Kidney epithelial cell (primary cell): ENCODE data around the gene HIBCH. TPM values are rescaled to one million over a fixed set of nuclear protein-coding genes. Genes with fewer than 3 reads are reported as not detected.

ENCODE experiments used
- DNase-seq: peaks from one replicate; pipeline ENCODE4 v3.0.0-alpha.2; 2010; ENCODE audit warnings: low read depth
- H3K27me3 ChIP-seq: 2 replicates; pipeline ENCODE4 v1.6.0; 2011; ENCODE audit warnings: low read length; ENCODE audit not compliant: control insufficient read depth, insufficient read depth
- H3K36me3 ChIP-seq: 2 replicates; pipeline ENCODE4 v1.5.1; 2011; ENCODE audit warnings: low read length; ENCODE audit not compliant: control insufficient read depth, insufficient read depth
- H3K4me3 ChIP-seq: 2 replicates; pipeline ENCODE4 v1.5.1; 2011; ENCODE audit warnings: low read depth, mild to moderate bottlenecking, control low read depth, low read length
- CTCF ChIP-seq: IDR thresholded peaks from 2 replicates; pipeline ENCODE4 v1.5.1; 2011; ENCODE audit warnings: mild to moderate bottlenecking, moderate library complexity, low read length, control low read depth, inconsistent platforms; ENCODE audit not compliant: insufficient read depth, poor library complexity, severe bottlenecking
- total RNA-seq: library from RNA; depleted of rRNA; stranded (reverse); fragments of >200 nt; gene quantifications from 2 replicates; pipeline ENCODE4 v1.2.3, GENCODE V29; 2015

Gene HIBCH
- total RNA-seq, 1 donor from 2014 or later: 7.8 TPM

DNA sequence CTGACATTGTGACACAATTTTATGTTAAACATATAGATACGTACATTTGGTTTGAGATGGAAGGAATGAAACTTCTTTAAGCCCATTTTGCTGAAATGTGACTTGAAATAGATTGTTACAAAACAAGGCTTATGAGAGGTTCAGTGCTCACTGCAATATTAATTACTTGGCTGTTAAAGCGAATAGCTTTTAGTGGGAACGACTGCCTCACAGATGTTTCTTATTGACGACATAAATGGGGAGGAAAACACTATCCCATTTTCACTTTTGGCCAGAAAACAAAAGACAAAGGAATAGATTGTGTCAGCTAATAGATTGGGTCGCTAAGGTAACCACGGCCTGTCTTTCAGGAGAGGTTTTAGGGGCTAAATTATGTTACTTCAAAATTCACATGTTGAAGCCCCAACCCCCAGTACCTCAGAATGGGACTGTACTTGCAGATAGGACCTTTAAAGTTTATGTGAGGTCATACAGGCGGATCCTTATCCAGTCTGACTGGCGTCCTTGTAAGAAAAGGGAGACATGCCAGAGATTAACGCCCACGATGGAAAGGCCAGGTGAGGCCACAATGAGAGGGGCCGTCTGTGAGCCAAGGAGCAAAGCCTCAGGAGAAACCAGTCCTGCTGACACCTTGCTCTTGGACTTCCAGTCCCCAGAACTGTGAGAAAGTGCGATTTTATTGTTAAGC, 34.5 kb upstream of the HIBCH start:
- TF ChIP-seq CTCF: no peak
- Histone ChIP-seq H3K36me3 (no peaks in the 10 kb centered on the region), H3K4me3 (no peak overlapping the region)

DNA sequence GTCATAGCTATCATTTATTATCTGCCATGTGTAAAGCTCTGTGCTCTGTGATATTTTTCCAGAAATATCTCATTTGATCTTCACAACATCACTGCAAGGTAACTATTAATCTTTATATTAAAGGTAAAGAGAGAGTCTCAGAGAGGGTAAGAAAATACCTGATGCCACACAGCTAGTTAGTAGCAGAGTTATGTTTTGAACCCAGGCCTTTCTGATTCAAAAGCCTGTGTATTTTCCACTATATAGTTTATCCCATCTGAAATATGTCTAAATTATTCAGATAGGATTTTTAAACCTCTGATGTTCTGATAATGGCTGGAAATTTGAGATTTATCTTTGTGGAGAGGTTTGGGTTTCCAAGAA, 33.9 kb upstream of the HIBCH start:
- Histone ChIP-seq H3K36me3 (no peaks in the 10 kb centered on the region), H3K27me3 (no peaks in the 10 kb centered on the region), H3K4me3 (no peak overlapping the region)
- DNase-seq: no peak
- TF ChIP-seq CTCF: no peak

More for the DNA sequence above, 34.5 kb upstream of the HIBCH start:
- DNase-seq: no peak
- H3K27me3 ChIP-seq: no peaks in the 10 kb centered on the region

DNA sequence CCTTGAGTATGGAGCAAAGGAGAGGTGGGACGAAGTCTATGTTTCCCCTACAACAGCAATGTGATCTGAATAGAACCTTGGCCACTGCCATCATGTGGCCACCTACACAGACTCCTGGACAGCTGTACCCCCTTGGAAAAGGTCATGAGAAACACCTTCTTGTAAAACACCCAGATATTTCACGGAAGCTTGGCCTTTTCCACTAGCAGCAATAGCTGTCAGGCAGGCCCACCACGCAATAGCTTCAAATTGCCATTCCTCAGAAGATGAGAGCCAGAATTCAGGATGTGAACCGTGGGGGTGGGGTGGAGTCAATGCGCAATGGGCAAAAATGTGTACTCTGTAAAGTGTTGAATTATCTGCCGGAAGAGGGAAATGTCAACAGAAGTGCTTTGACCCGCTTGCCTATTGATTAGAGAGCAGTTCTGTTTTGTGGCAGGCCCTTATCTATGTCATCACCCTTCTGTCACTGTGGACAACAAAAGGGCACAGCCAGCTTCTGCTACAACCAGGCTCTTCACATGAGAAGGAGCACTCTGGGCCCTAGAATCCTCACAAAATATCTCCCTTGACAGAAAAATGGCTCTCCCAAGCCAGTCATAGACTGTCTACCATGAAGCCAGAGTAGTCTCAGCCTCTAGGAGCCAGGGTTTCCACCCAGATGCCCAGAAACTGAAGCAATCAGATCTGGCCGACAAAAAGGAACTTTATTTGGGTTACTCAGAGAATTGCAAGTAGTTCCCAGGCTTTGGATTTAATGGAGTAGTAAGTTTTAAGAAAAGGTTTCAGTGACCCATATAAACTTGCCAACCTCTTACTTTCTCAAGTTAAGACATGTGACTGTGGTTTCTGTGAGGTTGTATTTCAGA, 33.3 kb upstream of the HIBCH start:
- Histone ChIP-seq H3K36me3 (no peaks in the 10 kb centered on the region), H3K27me3 (no peaks in the 10 kb centered on the region), H3K4me3 (no peak overlapping the region)
- TF ChIP-seq CTCF: no peak
- no peak for DNase-seq

DNA sequence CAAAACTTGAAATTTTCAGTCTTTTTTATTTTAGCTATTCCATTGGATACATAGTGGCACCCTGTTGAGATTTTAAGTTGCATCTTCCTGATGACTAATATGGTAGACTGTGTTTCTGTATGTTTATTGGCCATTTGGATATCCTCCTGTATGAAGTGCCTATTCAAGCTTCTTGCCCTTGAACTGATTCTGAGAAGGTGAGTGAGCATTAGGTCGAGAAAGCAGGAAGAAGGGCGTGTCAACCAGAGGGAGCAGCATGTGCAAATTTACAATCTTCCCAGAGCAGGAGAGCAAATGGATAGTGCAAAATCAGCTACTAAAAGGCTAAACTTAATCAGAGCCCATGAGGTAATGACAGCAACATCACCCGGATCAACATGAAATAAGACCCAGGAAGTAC, 32.3 kb upstream of the HIBCH start:
- Histone ChIP-seq H3K27me3 (no peaks in the 10 kb centered on the region), H3K4me3 (no peak overlapping the region), H3K36me3 (no peaks in the 10 kb centered on the region)
- no peak for DNase-seq
- TF ChIP-seq CTCF: no peak

DNA sequence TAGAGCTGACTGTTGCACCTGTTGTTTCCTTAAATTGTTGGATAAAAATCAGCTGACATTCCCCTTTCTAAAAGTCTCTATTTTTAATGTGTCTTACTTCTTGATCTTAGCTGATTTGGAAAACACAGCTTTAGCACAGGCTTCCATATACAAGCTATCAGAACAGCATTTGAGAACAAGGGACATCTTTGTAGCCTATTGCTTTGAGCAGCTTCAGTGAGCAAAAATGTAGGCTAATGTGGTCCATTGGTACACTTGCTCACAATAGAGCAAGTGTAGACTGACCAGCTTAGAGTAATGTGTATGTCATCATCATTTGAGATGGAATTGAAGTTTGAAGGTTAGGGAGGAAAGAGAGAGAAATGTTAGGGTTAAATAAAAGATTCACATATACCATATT, 30.7 kb upstream of the HIBCH start:
- TF ChIP-seq CTCF: no peak
- Histone ChIP-seq H3K4me3 (no peak overlapping the region), H3K27me3 (no peaks in the 10 kb centered on the region)

GRCh38 chr2:190344276-190344827, 24.7 kb upstream of the HIBCH start:
- Histone ChIP-seq H3K27me3 (no peaks in the 10 kb centered on the region), H3K4me3 (peak overlapping the region; percentile 59), H3K36me3 (no peaks in the 10 kb centered on the region)
- peak; percentile 48 for TF ChIP-seq CTCF
- DNase-seq: no peak

More for the DNA sequence above, 30.7 kb upstream of the HIBCH start:
- no peaks in the 10 kb centered on the region for H3K36me3 ChIP-seq
- no peak for DNase-seq
